Stimulated activated CD4-positive, alpha-beta T cell treated with anti-CD3 and anti-CD28 coated beads, Interleukin-2, amount 100 ng/mL, for 4 hours (primary cell): ENCODE measurements around the gene PCDHGC3.
A peak's percentile ranks its signal among the peaks of the same experiment; 100 is the strongest.

Source experiments
- DNase-seq: peaks from one replicate; pipeline ENCODE4 v3.0.0-alpha.2; 2020; ENCODE audit warnings: low read depth

The PCDHGC3 gene

DNA sequence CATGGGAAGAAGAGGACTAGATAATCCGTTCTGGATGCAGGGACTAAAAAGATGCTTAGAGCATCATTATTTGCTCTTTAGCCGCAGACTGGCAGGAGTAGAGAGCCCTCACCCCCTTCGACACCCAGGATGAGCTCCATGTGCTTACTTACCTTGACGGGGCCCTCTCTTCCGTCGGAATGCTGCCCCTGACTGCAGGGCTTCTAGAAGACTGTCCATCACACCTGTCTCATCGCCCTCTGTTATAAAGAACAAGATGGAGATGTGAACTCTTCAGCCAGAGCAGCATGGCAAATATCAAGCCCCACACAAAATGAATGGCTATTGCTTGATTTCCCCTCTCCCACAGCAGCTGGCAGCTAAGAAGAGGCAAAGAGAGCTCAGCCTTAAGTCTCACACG is 48.2 kb downstream of the PCDHGC3 start:
- no peak for DNase-seq

DNA sequence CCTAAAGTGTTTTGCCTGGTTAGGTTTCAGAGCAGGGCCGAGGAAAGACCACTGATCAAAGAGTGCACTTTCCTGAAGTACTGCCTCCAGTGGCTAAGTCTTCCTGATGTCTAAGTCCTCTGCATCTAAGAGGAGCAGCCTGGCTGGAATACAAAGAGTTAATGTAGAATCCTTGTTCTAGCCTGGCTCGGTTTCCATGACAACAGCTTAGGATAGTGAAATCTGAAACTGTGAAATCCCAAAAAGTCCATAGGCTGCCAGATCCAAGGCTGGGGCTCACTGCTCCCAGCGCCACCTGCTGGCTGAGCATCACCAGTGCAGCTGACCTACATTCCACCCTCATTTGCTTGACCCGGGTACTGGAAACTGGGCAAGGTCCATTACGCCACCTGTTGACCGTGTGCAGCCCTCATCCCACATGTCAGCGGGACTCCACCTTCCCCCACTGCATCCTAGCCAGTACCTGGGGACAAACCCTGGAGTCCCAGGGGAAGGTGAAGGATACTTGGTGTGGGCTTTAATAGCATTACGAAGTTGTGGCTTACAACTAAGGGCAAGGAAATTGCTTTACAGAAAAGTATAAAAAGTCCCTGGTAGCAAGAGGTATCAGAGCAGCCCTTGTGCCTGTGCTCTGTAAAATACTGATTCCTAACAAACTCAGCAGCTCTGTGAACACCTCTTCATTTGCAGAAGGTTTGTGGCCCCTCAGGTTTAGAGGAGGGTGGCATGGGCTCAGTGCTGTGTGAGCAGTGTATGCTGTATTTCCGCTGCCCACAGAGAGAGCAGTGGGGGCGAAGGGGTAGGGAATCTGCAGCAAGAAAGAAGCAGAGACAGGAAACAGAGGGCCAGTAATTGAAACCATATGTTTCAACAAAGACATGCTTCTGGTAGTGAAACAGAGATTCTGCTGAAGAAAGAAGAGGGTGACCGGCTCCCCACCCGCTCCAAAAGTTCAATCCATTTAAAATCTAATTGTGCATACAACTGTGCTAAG is 49.1 kb downstream of the PCDHGC3 start:
- DNase-seq, result peak; percentile 25

DNA sequence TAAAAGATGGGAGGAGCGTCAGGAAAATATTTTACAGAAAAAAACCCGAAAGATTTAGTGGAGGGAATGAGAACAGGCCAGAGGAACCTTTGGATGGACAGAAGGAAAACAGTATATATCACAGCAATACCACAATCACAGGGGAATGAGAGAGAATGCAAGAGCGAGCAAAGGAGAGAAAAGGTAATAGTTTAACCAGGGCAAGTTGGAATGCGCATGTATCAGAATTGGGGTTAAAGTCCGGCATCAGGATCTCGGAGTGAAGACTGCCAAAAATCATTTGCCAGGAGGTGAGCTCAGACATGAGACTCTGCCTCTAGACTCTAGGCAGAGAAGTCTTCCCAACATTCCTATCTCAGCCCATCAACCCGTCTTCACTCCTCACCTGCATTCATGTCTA is 49.9 kb downstream of the PCDHGC3 start:
- no peak for DNase-seq

DNA sequence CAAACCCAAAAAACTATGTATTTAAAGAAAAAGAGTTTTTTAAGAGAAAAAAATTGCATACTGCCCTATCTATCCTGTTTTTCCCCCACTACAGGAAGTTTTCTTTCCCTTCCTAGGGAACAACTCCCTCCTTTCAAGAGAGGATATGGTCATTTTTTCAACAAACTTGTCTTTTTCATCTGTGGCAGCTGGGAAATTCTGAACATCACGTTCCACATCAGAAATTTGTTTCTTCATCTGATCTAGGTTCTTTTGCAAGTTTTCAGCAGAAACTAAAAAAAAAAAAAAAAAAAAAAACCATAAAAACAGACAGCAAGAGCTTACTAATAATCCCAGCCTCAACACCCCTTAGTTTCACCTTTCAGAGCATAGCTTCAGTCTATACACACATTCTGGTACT is 51.7 kb downstream of the PCDHGC3 start:
- DNase-seq, result no peak
